H1 (cell line): ENCODE results near the gene TPPP2. TPM values are rescaled to one million over a fixed set of nuclear protein-coding genes. Genes with fewer than 3 reads are reported as not detected.

Experiments
- HDAC2 ChIP-seq, 2 experiments: fragments of 300-600 bp in 1 of 2; sonication (generic) in 1 of 2; IDR thresholded peaks; 2 replicates each; pipeline ENCODE4 v1.6.1; 2011 to 2012; ENCODE audit warnings: low read depth in 2 of 2, low read length in 2 of 2, mild to moderate bottlenecking in 2 of 2, moderate library complexity in 2 of 2, borderline replicate concordance in 1 of 2, inconsistent platforms in 1 of 2
- HDAC6 ChIP-seq: IDR thresholded peaks from one replicate; pipeline ENCODE4 v1.7.1; 2012; ENCODE audit warnings: low read depth, mild to moderate bottlenecking, inconsistent platforms, low read length, moderate library complexity
- KDM4A ChIP-seq: IDR thresholded peaks from one replicate; pipeline ENCODE4 v1.7.1; 2012; ENCODE audit warnings: low read depth, mild to moderate bottlenecking, moderate library complexity, low read length, inconsistent platforms; ENCODE audit not compliant: severe bottlenecking
- POLR2A ChIP-seq, 2 experiments: IDR thresholded peaks; 1 replicate in 1 of 2; 2 replicates in 1 of 2; pipeline ENCODE4 v1.6.1; 2011; ENCODE audit warnings: low read depth in 2 of 2, low read length in 2 of 2, mild to moderate bottlenecking in 2 of 2; ENCODE audit errors: control extremely low read depth in 1 of 2
- RBBP5 ChIP-seq: IDR thresholded peaks from 2 replicates; pipeline ENCODE4 v1.7.1; 2012; ENCODE audit warnings: low read depth, mild to moderate bottlenecking, inconsistent platforms, low read length, moderate library complexity, borderline replicate concordance
- RNF2 ChIP-seq: fragments of 200-900, 300-1000 bp; sonication (generic); IDR thresholded peaks from 2 replicates; pipeline ENCODE4 v1.7.1; 2016; ENCODE audit warnings: borderline replicate concordance, low read depth, mild to moderate bottlenecking, antibody characterized with exemption, low read length; ENCODE audit not compliant: poor library complexity, severe bottlenecking; ENCODE audit errors: missing control alignments
- SP1 ChIP-seq: IDR thresholded peaks from 2 replicates; pipeline ENCODE4 v1.6.1; 2011; ENCODE audit warnings: low read depth, low read length
- USF2 ChIP-seq: IDR thresholded peaks from 2 replicates; pipeline ENCODE4 v1.6.1; 2011; ENCODE audit warnings: low read length, improper control_type of control experiment
- polyA plus RNA-seq, 7 experiments: library from polyadenylated mRNA; depleted of rRNA in 3 of 7; stranded (reverse) in 5 of 7; unstranded in 2 of 7; fragments of >200 nt in 5 of 7; fragments of 200-250 nt in 2 of 7; gene quantifications; 1 replicate in 5 of 7; 2 replicates in 1 of 7; 4 replicates in 1 of 7; pipeline versions ENCODE4 v1.2.1 to v1.2.3, GENCODE V29; 2011 to 2013; ENCODE audit warnings: missing spikeins in 2 of 7, mixed read lengths in 2 of 7
- total RNA-seq: library from RNA; stranded (reverse); fragmentation: NEBNext Ultra II Directional; extraction: Animal tissue kit (Norgen Biotek cat#: 25700); gene quantifications from 2 replicates; pipeline ENCODE4 v1.2.1, GENCODE V29; 2021

TPPP2 gene
- total and polyA plus RNA-seq, 2 of the 8 experiments (the other 6 are each of a cell fraction or from before 2014, with no cell fraction given), result not detected

GRCh38 chr14:21070083-21070609, 40.1 kb downstream of the TPPP2 start, which contains the start of gene ARHGEF40 (continued):
- TF ChIP-seq USF2 (no peak), RBBP5 (no peak), HDAC2 (IDR thresholded peaks at IDR 0.05; ENCODE audit: borderline replicate concordance in 1 of 2, low read depth in 2 of 2, low read length in 2 of 2) (no peak; a peak in 1 of 4 replicates), POLR2A (IDR thresholded peaks at IDR 0.05; ENCODE audit: control extremely low read depth in 1 of 2, low read depth in 2 of 2, low read length in 2 of 2) (0 out of 3 replicates have a peak, but pooled peaks of 1 of the 2 experiments have one; percentile 16), RNF2 (no peak), HDAC6 (no peak), SP1 (no peak), KDM4A (peak; percentile 62)
- TF ChIP-seq, all 59 proteins: peak for 6
